Right kidney (tissue), 1 donor: ENCODE results near the gene VWA5B1.

ENCODE experiments used
- DNase-seq: peaks from one replicate; pipeline ENCODE4 v3.0.0-alpha.2; 2016

Gene VWA5B1

DNA sequence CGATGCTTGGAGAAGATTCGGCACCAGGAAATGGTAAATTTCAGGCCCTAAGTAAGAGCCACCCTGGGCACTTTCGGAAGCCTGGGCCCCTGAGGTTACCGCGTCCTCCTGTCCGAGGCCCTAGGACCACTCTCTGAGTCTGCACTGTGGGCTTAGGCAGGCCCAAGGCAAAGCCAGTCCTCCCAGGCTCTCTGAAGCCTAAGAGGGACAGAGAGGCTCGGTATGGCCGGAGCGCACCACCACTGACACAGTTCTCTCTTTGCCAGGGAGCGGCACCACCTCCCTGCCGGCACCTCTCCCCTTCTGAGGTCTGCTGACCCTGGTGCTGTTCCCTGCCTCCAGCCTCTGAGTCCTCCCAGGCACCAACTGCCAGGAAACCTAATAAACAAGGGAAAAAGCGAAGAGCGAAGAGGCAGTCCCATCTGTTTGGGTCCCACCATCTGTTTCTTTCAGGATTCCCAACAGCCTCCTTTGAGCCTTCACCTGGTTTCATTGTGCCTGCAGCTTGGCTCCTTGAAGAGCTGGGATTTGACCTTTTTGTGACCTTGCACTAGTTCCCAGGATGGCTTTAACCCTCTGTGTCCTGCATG lies 57.7 kb downstream of the VWA5B1 start:
- DNase-seq: no peak

DNA sequence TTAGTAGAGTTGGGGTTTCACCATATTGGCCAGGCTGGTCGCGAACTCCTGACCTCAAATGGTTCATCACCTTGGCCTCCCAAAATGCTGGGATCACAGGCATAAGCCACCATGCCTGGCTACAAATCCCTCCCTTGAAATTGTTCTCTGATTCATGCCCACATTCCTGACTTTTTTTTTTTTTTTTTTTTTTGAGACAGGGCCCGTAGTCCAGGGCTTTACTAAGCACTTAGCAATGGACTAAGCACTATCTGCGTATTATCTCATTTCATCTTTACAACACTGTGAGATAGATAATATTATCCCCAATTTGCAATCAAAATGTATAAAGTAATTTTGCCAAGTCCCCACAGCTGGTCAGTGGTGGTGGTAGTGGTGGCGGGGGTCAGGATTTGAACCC lies 58.9 kb downstream of the VWA5B1 start:
- no peak for DNase-seq

DNA sequence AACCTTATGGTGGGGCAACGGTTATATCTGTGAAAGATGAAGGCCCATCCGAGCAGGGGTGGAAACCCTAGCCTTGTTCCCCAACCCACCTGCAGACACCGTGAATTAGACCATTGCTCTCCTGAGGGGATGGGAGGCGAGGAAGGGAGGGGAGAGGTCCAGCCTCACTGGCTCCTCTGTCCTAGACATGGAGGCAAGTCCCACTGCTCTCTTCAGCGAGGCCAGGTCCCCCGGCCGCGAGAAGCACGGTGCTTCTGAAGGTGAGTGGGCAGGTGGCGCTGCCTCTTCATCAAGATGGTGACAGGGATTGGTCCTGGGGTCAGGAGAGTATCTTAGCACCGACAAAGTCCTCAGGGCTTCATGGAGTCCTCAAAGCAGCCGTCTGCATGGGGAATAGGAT lies 59.3 kb downstream of the VWA5B1 start:
- no peak for DNase-seq

DNA sequence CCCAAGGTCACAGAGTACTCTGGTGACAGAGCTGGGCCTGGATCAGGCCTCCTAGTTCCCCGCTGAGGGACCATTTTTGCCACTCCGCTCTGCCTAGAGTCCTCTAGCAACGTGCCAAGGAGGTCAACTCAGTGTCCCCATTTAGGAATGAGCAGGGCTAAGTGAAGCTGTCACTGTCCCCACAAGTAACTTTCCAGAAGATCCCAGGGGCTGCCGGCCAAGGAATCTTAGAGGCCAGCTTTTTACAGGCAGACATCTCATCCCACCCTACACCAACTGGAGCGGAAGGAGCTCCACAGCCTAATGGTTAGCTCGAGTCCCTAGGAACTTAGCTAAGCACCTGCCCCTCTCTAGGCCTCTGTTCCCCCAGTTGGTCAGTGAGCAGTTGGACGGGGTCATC lies 59.7 kb downstream of the VWA5B1 start:
- DNase-seq: no peak

DNA sequence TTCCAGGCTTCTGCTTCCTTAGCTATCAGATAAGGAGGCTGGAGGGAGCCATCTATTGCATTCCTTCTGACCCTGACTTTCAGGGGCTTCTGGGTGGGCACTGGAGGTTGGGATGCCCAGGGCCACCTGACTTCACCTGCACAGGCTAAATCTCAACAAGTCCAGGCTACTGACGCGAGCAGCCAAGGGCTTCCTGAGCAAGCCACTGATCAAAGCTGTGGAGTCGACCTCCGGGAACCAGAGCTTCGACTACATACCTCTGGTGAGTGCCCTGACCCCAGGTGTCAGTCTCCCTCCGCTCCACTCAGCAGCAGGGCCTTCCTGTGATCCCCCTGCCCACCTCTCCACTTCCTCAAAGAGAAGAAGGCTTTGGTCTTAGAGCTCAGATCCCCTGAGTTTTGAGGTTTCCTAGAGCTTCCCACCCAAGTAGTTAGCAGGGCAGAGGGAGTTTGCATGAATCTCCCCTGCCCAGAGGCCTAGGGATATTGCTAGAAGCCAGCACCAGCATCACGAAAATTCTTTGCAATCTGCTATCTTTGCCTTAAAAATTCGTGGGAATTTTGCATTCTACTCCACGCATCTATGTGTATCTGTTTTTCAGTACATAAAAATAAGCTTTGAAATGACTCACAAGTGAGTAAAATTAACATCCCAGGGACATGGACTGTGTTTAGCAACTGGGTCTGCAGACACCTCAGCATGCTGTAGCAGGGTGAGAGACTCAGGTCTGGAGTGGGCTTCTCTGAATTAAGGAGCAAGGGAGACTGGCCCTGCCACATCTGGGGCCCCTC lies 61.4 kb downstream of the VWA5B1 start:
- no peak for DNase-seq

DNA sequence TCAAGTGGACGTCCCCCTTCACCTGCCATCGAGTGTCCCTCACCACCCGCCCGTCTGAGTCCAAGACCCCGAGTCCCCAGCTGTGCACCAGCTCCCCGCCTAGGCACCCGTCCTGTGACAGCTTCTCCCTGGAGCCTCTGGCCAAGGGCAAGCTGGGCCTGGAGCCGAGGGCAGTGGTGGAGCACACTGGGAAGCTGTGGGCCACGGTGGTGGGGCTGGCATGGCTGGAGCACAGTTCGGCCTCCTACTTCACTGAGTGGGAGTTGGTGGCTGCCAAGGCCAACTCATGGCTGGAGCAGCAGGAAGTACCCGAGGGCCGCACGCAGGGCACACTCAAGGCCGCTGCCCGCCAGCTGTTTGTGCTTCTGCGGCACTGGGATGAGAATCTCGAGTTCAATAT lies 63.2 kb downstream of the VWA5B1 start:
- no peak for DNase-seq

DNA sequence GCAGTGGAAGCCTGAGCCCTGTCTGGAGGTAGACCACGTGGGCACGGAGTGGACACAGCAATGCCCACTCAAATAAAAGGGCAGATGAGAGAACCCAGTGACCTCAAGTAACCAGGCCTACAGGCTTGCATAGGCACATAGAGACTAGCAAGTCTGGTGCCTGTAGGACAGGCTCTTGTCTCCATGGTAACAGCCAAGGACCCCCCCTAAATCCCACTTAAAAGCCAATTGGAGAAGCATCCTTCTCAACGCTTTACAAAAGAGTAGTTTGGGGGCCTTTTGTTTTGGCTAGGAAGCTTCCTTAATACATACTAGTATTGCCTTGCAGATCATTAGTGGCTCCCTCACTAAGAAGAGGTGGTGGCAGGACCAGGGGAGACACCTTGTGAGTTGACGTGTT lies 63.9 kb downstream of the VWA5B1 start:
- DNase-seq: no peak

DNA sequence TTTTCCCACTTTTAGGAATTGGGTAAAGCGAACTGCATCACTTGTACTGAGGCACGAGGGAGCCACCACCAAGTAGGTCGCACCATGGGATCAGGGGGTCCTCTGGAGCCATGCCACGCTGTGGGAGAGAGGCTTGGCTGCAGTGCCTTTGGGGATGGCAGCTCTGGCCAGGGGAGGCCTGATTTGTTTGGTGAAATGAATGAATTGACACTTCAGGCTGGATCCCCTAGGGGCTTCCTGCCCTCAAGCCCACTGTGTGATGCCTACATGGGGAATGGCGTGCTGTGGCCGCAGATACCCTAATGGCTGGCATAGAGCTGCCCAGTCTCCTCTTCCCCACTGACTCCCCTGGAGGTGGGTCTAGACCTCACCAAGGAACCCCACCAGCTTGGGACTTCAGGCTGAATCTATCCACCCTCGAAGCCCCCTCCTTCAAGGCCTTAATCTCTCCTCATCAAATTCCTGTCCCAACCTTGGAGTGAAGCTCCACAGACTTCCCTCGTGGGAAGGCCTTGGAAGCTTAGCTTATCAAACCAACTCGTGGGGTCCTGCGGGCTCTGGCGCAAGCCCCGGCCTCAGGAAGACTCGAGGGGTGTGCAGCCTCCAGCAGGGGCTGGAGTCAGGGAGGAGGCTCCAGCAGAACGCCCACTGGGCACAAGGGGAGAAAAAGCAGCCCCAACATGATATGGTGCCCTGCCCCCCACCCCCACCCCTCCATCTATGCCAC lies 64.6 kb downstream of the VWA5B1 start:
- DNase-seq: no peak

DNA sequence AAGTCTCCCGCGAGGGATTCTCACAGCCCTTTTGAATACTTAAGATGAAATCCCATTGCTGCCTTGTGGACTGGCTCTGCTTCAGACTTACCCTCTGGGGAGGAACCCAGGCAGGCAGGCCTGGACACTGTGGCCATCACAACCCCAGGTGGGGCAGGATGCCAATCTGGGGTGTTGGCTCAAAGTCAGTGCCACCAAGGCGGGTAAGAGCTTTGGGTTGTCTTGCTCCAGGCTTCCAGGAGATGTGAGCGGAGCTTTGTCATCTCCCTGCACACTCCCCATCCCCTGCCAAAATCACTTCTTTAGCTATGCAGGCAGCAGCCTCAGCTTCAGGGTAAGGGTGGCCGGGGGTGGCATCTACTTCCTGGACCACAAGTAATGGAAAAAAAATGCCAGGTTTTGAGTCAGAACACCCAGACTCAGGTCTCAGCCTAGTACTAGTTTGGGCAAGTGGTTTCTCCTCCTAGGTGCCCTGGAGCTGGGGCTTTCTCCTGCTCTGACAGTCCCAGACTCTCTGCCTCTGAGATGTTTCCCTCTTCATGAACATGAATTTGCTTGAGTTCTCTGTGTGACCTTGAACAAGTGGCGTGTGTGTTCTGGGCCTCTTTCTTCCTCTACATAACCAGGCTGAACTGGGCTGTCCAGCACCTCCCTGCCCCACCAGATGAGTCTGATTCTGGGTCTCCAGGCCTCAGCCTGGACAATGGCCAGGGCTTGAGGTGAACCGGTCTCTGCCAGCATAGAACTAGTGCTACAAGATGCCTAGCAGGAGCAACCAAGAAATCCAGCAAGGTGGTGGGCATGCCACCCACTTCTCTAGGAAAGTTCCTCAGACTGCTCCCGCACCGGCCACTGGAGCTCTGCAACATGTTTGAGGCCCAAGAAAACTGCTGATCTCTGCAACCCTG lies 65.4 kb downstream of the VWA5B1 start:
- DNase-seq: no peak

DNA sequence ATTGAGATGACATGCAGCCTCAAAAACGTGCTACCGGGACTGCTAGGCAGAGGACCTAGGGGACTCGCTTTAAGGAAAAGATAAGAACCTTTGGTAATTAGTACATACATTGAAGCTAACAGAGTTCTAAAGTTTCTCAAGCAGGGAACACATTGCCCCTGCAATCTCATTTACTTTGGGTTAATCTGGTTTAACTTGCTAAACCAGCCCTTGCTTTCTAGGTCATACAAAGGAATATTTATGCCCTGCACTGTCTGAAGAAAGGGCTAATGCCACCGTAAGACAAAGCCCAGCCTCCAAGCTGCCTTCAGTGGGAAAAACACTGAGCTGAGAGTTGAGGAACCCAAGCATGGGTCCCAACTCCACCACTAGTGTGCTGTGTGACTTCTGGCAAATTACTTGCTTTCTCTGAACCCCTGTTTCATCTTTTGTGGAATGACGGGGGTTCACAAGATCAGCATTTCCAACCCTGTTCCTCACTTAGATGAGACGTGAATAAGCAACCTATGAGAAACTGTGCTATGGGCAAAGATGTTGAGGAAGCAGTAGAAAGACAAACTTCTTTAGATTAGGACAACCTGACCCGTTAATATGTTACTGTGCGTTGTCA lies 66.3 kb downstream of the VWA5B1 start:
- no peak for DNase-seq

DNA sequence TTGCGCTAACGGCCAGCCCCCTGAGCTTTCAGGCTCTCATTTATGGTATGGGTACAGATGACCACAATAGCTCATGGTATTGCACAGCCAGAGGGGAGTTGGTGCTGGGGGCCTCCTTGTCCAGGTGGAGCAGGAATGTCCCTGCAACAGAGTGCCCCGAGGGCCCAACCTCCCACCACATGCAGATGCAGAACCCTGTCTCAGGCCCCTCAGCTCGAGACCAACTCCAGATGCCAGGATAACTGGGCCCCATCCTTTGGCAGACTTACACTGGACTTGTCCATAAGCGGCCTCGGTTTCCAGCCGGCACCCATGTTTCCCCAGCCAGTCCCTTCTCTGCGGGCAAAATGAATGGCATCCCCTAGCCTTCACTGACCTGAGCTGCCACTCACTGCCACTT lies 67.1 kb downstream of the VWA5B1 start:
- no peak for DNase-seq

DNA sequence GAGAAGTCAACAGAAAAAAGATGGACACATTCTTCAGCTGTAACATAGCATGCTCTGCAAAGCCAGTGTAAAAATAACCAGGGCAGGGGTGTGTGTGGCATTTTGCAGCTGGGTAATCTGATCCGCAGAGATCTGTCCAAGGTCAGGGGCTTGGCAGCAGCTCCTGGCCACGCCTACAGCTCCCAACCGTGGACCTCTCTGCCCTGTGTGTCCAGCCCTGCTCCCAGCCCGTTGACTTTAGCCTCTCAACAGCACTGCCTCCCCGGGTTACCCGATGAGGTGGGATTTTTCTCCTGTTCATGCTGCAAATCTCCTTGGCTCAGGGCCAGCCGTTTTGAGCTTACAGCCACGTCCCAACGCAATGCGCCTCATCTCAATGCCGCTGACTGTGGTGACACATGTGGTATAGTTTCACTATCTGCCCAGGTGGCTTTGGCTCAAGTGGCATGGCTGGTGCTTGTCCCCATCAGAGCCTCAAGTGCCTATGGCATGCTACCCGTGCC lies 68.1 kb downstream of the VWA5B1 start:
- peak; percentile 42 for DNase-seq

DNA sequence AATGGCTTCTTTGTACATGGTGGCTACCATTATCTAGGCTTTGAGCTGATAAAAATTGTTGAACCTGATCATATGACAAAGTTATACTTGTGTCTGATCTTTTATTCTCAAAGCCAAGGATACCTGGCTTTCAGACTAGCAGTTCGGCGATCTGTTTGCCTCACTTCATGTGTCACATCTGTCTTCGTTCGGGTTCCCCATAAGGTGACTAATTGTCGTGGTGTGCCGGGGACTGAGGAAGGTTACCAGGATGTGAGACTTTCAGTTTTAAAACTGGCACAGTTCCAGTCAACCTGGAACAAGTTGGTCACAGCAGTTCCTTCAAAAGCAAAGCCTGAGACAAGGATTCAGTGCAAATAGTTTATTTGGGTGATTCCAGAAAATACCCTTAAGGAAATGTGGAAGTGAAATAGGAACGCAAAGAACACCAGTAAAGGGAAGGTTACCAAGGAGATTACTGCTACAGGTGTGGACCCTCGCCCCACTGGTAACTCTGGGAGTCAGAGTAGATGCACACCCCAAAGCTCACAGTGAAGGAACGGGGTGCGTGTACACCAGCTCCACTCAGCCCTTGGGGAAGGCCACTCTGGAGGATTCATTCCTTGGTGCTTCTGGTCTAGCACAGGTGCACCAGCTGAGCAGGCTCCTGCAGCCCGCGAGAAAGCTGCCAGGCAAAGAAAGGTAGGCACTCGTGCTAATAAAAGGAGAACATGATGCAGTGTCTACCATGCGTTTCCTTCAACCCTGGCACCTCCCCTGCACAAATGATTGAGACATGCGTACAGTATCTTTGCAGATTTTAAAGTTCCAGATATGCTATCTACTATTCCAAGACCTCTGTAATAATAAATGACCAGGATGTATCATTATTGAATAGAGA lies 69.0 kb downstream of the VWA5B1 start:
- no peak for DNase-seq

DNA sequence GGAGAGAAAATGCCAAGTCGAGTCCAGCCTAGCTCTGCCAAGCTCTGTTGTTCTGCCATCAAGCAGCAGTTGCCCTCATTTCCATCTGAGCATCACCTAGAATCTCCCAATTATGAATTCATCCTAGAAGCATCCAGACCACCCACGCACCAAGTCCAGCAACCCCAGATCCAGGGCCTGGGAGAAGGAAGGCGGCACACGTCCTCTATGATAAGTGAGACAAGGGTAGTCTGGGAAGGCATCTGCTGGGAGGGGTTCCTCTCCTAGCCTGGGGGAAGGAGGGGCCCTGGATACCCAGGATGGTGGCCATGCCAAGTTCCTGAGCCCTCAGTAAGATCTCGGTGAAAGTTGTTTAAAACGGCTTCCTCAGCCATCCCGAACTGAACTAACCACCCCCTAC lies 70.7 kb downstream of the VWA5B1 start:
- DNase-seq: no peak

DNA sequence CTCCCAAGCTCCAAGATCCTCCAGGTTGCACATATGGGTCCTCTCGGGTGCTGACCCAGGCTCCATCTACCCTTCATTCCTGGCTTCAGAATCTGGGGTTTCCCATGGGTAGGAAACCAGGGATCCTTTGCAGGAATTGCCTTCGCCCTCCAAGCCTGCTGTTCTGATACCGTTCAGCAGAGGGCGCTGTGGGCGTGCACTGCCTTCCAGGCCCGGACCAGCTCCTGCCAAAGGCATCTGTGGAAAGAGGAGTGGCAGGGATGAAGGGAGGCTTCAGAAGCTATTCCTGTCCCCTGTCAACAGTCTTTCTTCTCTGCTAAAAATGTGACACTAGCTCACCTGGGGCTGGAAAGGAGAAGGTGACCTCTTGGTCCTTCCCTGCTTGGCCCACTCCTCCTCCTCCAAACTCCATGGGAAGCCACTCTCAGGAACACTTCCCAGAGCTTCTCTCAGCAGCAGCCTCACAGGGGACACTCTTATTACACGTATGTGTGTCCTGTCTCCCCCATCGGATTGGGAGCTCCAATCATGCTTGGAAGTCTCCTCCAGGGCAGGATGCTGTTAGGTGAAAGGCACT lies 71.2 kb downstream of the VWA5B1 start:
- peak; percentile 35 for DNase-seq

DNA sequence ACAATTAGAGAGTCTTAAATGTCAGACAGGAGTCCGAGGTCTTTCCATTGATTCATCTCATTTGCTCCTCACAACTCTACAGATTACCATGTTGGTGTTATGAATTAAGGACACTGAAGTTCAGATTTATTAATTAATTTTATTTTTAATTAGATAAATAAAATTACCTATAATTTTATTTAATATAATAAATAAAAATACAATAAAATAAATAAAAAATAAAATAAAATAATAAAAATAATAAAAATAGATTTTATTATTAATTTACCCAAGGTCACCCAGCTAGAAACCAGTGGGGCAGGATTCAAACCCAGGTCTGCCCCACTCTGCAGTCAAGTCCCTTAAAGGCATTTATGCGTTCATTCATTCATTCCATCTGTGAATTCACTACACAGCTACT lies 72.2 kb downstream of the VWA5B1 start:
- no peak for DNase-seq

DNA sequence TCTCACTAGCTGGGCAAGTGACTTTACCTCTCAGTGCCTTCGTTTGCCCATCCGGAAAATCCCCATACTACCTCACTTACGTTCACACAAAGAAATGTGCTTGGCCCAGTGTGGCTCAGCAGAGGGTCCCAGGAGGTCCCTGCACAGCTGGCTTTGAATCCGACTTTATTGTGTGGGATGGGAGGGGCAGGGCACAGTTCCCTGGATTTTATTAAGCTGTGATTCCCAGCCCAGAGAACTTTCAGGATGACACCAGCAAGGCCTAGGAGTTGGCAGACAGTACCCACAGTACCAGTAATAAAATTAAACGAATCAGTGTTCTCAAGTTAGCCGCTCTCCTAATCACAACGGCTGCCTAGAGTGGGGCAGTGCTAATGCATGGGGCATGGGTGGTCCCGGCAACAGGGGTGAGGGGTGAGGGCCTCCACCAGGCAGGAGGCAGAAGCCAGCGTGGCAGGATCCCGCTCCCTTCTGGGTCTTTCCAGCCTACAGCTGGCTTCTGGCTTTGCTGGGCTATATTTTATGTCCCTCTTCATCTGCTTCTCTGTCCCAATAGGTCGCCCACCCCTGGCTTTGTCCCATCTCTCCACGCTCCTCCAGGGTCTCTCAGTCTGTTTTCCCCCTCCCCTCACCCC lies 74.9 kb downstream of the VWA5B1 start:
- no peak for DNase-seq

DNA sequence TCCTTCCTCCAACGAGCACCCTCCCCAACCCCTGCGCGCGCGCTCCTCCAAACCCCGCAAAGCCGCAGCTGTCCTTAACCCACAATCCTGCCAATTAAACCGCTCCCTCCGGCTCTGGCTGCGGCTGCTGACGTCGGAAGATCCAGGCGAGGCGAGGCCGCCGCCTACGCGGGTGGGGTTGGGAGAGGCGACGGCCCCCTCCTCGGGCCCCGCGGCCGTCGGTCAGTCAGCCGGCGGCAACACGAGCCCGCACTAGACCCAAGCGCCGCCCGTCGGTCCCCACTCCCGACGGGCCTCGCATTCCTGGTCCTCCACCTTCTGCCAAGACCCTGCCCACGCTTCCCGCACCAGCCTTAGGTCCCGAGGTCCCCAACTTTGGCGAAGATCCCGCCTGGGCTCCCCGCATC lies 75.4 kb downstream of the VWA5B1 start:
- peak; percentile 36 for DNase-seq

DNA sequence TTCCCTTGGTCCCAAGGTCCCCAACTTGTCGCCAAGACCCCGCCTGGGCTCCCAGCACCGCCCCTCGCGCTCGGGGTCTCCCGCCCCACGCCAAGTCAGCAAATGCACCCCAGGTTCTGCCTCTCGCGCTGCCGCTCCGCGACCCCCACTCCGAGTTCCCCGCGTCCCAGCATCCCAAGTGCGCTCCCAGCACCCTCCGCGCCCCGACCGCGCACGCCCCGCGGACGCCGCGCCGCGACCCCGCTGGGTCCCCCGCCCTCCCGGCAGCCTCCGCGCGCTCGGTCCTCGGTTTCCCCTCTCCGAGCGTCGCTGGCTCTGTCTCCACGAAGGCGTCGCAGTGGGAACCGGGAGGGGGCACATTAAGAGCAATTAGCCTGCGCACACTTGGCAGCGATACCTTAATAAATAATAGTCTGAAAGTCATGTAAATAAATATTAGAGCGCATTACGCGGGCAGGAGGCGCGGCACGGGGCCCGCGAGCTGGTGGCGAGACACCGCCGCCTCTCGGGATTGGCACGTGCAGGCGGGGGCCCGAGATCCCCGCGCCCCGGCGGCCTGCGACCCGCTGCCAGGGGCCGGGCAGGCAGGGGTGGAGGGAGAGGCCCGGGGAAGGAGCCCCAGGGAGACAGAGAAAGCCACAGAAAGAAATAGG lies 75.9 kb downstream of the VWA5B1 start:
- DNase-seq: peak; percentile 55
